ENCODE measurements around the gene ADAMTSL3.
"Not testable (repeated sequence)": the region's sequence is repeated elsewhere in the genome, so short reads cannot be mapped to it uniquely, and the experiment has no call there.

ADAMTSL3 gene

DNA sequence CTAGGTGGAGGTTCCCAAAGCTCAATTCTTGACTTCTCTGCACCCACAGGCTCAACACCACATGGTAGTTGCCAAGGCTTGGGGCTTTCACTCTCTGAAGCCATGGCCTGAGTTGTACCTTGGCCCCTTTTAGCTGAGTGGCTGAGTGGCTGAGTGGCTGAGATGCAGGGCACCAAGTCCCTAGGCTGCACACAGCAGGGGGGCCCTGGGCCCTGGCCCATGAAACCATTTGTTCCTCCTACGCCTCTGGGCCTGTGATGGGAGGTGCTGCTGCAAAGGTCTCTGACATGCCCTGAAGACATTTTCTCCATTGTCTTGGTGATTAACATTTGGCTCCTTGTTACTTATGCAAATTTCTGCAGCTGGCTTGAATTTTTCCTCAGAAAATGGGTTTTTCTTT, 103.4 kb downstream of the ADAMTSL3 start:
- not testable (repeated sequence) for DNase-seq (ENCODE audit: low read depth)

GRCh38 chr15:83762367-83762766, 108.4 kb downstream of the ADAMTSL3 start:
- DNase-seq (ENCODE audit: low read depth) = no peak

DNA sequence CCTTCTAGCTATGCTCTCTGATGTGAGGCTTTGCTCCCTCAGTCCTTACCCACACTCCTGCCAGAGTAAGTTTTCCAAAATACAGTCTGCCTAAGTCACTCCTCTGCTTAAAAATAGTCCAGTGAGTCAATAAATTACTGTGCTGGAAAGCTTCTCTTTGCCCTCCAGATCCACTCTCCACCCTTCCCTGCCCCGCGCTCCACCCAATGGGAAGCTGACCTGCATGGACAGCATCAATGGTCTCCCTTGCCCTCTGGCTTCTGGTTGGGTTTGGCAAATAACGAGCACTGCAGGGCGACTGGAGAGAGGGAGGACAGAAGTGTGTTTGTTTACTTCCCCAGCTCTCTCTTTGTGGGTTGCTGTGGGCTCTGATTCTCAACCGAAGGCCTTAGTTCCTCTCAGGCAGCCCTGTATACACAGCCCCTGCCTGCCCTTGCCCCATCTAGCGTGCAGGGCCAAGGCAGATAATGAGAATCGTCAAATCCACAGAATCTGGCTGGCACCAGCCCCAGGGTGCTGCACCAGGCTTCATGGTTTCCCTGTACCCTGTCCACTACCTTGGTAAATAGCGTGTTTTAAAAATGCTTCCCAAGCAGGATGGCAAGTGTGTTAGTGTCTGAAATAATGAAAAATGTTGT, 110.4 kb downstream of the ADAMTSL3 start:
- no peak for DNase-seq (ENCODE audit: low read depth)

- DNase-seq (ENCODE audit: low read depth) = no peak
Observed at GRCh38 chr15:83766339-83766738, 112.4 kb downstream of the ADAMTSL3 start.

DNA sequence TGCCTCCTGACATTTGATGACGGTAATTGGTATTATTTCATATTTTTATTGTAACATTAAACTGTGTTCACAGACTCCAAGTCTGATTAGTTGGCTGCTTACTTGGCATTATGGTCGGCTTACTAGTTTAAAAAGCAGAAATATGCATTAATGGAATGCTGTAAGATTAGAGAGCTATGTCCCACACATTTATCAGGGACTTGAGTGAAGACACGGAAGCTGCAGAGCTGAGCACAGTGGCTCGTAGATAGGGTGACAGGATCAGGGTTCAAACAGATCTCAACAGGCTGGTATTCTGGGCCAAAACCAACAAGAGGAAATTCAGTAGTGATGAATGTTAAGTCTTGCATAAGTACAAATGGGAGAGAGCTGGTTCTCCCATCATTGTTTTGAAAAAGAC, 113.8 kb downstream of the ADAMTSL3 start:
- DNase-seq (ENCODE audit: low read depth) = no peak

DNA sequence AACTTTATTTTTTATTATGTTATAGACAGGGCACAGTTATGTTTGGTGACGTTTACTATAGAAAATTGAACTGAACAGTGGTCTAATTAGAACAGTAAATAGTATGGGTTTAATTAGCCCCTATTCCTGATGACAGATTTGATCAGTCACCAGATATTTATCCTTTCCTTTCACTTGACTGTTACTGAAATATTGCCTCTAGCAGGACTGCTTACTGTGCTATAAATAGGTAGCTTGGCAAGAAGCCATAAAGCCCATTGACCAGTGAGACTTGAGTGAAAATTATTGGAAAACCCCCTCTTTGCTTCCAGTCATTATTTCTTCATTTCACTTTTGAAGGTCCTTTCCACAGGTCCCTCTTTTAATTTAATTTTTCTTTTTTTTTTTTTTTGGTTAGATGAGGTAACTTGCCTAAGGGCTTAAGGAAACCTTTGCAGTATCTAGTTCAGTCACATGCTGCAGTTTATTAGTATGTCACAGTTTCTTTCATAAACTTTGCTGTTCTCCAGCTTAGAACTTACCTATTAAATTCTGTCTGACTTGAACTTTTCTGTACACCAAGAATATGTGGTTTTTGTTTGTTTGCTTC, 115.6 kb downstream of the ADAMTSL3 start:
- no peak for DNase-seq (ENCODE audit: low read depth)

DNA sequence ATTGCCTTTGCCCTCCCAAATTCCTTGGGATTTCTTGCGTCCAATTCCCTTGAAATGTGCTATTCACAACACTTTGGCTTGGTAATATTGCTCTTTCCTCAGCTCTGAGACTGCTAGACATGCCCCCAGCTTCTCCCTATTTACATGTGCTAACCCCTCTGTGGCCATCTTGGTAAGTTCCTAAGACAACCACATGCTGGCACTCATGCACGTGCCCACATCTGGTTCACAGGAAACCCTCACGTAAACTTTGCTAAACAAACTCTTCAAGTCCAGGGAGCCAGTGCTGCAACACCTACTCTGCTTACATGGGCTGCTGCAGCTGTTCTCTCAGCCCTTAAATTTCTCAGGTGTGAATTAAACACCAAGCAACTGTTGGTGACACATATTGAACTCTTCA, 121.8 kb downstream of the ADAMTSL3 start:
- DNase-seq (ENCODE audit: low read depth) = no peak

DNA sequence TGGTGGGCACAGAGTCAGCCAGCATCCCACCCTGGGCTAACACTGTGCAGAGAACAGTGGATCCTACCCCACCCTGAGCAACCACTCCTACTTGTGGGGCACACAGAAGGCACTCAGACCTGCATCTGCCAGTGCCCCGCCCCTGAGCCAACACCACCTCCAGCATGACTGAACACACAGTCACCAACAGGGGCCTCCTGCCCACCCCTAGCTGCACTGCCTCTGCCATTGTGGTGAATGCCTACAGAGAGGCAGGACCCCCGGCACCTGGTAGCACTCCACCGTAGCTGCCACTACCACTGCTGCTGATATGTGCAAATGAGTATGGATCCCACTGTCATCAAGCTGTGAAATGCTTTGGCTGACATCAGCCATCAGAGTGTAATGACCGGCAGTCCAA, 123.1 kb downstream of the ADAMTSL3 start:
- DNase-seq (ENCODE audit: low read depth) = no peak

DNA sequence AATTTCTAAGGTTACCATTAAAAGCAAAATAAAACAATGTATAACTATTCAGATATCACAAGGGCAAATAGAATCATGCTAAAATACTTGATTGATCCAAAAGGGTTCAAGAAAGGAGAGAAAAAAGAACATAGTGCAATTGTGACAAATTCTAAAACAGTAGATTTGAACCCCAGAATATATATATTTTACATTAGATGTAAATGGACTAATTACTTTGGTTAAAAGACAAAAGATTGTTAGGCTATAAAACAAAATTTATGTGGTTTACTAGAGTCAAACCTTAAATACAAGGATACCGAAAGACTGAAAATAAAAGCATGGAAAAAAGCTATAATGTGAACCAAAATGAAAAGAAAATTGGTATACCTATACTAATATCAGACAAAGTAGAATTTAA, 129.3 kb downstream of the ADAMTSL3 start:
- DNase-seq (ENCODE audit: low read depth) = no peak

DNA sequence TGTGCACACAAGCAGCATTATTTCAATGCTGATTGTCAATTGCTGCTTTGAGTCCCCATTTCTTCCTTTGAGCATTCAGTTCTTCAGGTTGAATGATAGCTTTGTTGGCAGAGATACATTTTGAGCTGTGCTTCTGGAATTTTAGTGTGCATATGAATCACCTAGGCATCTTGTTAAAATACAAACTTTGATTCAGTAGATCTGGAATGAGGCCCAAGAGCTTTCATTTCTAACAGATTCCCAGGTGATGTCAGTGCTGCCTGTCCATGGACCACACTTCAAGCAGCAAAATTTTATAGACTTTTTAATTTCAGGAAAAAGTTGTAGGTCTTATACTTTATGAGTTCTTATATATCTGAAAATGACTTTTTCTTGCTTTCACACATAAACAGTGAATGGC, 131.1 kb downstream of the ADAMTSL3 start:
- DNase-seq (ENCODE audit: low read depth) = no peak

GRCh38 chr15:83786336-83786735, 132.4 kb downstream of the ADAMTSL3 start:
- no peak for DNase-seq (ENCODE audit: low read depth)

DNA sequence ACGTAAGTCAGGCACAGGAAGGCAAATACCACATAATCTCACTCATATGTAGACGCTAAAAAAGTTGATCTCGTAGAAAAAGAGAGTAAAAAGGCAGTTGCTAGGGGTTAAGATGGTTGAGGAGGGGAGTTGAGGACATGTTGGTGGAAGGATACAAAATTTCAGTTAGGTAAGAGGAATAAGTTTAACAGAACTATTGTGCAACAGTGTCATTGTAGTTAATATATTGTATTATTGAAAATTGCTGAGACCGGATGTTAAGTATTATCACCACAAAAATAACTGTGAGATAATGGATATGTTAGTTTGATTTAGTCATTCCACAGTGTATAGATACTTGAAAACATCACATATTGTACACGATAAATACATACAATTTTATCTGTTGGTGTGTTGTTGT, 139.1 kb downstream of the ADAMTSL3 start:
- DNase-seq (ENCODE audit: low read depth) = no peak

DNA sequence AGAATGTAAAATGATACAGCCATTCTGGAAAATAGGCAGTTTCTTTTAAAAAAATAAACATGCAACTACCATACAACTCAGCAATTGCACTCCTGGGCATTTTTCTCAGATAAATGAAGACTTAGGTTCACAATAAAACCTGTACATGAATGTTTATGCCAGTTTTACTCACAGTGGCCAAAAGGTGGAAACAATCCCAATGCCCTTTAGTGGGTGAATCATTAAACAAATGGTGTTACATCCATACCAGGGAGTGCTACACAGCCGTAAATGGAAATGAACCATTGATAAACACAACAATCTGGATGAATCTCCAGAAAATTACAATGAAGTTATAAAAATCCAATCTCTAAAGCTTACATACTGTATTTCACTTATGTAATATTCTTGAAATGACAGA, 140.3 kb downstream of the ADAMTSL3 start:
- no peak for DNase-seq (ENCODE audit: low read depth)

DNA sequence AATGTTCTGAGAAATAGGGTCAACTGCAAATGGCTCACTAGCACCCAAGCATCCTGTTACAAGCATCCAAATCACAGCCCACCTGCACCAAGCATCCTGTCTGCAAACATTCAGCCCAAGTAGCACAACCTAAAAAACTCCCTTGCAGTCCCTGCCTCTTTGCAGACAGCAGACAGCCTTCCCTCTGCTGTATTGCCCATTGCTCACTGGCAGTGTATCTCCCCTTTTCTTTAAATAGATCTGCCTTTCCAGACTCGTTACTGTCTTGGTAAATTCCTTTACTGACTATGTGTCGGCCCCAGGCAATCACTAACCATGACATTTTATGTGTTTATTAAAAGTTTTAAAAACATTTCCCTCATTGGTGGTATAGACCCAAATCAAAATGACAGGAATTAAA, 155.4 kb downstream of the ADAMTSL3 start:
- DNase-seq (ENCODE audit: low read depth) = no peak

- no peak for DNase-seq (ENCODE audit: low read depth)
Observed at GRCh38 chr15:83810110-83810509, 156.2 kb downstream of the ADAMTSL3 start.

DNA sequence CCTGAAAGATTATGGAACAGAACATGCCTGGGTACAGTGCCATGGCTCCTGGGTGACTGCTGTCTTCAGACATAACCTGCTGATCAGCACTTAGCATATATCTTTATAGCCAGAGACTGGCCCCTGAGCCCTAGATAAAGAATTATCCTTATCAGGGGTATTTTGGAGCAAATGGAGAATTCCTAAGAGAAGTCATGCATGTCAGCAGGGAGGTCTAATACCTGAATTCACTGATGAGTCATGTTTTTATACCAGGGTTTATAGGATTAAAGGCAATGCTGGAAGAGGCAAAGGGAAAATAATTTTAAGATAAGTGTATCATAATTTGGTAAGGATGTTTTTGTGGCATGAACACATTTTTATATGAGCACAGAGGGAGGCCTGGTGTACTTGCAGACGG, 159.8 kb downstream of the ADAMTSL3 start:
- no peak for DNase-seq (ENCODE audit: low read depth)

DNA sequence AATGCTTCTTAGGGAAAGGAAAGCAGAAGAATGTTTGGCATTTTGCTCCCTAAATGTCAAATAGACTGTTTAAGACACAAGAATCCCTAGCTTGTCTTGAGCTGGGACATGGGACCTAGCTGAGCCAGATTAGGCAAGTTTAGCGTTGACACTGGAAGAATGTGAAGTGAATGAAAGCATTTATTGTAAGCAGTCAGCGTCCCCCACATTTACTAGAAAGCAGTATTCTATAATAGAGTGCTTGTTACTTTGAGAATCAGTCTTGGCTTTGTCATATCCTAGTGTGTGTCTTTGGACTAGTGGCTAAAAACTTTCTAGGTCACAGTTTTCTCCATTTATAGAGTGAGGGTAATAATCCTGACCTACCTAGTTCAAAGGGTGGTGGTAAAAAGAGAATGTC, 161.6 kb downstream of the ADAMTSL3 start:
- DNase-seq (ENCODE audit: low read depth) = no peak

- no peak for DNase-seq (ENCODE audit: low read depth)
Observed at GRCh38 chr15:83816124-83816883, 162.4 kb downstream of the ADAMTSL3 start.

- no peak for DNase-seq (ENCODE audit: low read depth)
Observed at GRCh38 chr15:83818591-83818990, 164.7 kb downstream of the ADAMTSL3 start.

DNA sequence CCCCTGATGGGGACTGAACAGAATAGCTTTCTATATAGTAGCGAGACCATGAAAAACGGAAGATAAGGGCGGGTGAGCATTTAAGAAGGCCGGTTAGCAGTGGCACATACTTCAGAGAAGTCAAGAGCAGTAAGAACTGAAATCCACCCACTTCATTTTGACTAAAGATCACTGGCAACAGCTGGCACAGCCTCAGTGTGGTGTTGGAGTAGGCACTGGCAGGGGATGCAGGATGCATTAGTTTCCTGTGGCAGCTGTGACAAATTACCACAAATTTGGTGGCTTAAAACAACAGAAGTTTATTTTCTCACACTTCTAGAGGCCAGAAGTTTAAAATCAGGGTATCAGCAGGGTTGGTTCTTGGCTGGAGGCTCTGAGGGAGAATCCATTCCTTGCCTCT, 176.5 kb downstream of the ADAMTSL3 start:
- no peak for DNase-seq (ENCODE audit: low read depth)

DNA sequence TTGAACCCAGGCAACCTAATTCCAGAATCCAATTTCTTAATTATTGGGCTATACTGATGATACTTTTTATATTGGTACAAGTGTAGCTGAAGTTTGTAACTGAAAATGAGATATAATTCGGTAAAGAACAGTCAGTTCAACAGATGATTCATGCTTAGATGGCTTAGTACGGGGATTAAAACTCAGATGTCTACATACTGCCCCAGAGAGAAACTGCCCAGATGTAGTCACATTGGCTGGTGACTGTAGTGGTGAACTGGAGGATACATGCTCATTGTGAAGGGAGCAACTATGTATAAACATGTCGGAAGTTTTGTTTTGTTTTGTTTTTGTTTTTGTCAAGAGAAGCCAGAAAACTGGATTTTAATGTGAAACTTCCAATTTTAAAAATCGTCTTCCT, 179.6 kb downstream of the ADAMTSL3 start:
- no peak for DNase-seq (ENCODE audit: low read depth)

DNA sequence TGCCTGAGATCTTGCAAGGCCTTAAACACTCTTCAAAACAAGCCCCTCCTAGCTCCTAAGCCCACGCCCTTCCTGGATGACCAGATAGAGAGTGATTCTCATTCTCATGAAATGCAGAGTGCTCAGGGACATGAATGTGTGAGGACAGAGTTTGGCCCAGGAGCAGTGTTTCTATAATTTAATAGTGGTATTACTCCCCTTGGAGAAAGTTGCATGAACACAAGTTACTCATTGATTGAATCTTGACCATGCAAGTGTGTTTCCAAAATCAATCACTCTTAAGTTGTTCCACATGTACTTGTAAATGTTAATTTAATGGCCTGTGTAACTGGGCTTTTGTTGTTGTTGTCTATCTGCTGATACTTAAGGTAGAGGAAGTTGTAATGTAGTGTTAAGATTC, 181.6 kb downstream of the ADAMTSL3 start:
- DNase-seq (ENCODE audit: low read depth) = no peak

- DNase-seq (ENCODE audit: low read depth) = no peak
Observed at GRCh38 chr15:83837945-83838571, 184.1 kb downstream of the ADAMTSL3 start.

Data from stimulated activated CD8-positive, alpha-beta memory T cell treated with anti-CD3 and anti-CD28 coated beads, Interleukin-15, amount 100 ng/mL, for 24 hours (primary cell).